Mononuclear cell (primary cell): ENCODE data around the gene PDGFRA. TPM values are rescaled to one million over a fixed set of nuclear protein-coding genes. Genes with fewer than 3 reads are reported as not detected.
"Not testable (repeated sequence)": the region's sequence is repeated elsewhere in the genome, so short reads cannot be mapped to it uniquely, and the experiment has no call there.

Experiments used
- H3K27me3 ChIP-seq: 2 replicates; pipeline ENCODE4 v1.6.0; 2011; ENCODE audit warnings: low read length, control low read depth; ENCODE audit not compliant: insufficient read depth
- H3K4me1 ChIP-seq: 2 replicates; pipeline ENCODE4 v1.5.1; 2011; ENCODE audit warnings: mild to moderate bottlenecking, low read length, control low read depth; ENCODE audit not compliant: insufficient read depth
- H3K4me3 ChIP-seq: 2 replicates; pipeline ENCODE4 v1.5.1; 2011; ENCODE audit warnings: mild to moderate bottlenecking, low read length, moderate library complexity
- H3K9me3 ChIP-seq: 2 replicates; pipeline ENCODE4 v1.5.1; 2011; ENCODE audit warnings: low read depth, mild to moderate bottlenecking, control low read depth, low read length
- total RNA-seq: library from RNA; depleted of rRNA; stranded (reverse); fragments of >200 nt; gene quantifications from one replicate; pipeline ENCODE4 v1.2.3, GENCODE V29; 2012

Gene PDGFRA
- total RNA-seq, 1 donor: 0.94 TPM

DNA sequence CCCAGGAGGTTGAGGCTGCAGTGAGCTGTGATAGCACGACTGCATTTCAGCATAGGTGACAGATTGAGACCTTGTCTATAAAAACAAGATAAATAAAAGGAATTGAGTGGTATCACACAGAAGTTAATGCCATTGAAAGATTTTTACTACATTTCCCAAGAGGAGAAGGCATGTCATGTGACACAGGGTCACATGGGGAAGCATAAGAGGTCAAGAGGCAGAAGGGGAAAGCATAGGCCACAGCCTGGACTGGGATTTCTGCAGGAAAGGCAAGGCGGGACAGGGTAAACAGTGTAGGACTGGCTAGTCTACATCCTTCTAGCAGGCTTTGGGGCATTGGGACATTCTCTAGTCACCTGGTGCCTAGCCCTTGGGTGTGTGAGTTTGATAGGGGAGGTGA is 88.6 kb downstream of the PDGFRA start:
- Histone ChIP-seq H3K4me3 (no peak overlapping the region), H3K27me3 (no peaks in the 10 kb centered on the region), H3K4me1 (peaks cover 13% of the 10 kb centered on the region), H3K9me3 (no peaks in the 10 kb centered on the region)

DNA sequence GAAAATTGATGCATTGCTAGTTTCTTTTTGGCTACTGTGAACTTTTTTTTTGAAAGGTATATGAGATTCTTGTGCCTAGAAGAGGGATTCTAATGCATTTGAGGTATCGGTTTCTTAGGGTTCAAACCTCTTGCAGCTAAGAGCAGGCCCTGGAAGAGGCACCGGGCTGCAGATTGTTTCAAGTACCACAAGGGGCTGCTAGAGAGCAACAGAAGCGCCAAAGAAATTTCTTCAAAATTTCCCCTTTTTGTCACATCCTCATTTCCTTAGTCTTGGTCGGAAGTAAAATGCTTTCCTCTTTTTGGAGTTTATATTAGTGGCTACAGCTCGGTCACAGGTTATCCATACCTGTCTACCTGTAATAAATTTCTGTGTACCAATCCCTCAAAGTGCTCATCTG is 89.8 kb downstream of the PDGFRA start:
- H3K4me3 ChIP-seq: no peak overlapping the region
- H3K27me3 ChIP-seq: no peaks in the 10 kb centered on the region
- no peaks in the 10 kb centered on the region for H3K9me3 ChIP-seq
- H3K4me1 ChIP-seq: peaks cover 13% of the 10 kb centered on the region

DNA sequence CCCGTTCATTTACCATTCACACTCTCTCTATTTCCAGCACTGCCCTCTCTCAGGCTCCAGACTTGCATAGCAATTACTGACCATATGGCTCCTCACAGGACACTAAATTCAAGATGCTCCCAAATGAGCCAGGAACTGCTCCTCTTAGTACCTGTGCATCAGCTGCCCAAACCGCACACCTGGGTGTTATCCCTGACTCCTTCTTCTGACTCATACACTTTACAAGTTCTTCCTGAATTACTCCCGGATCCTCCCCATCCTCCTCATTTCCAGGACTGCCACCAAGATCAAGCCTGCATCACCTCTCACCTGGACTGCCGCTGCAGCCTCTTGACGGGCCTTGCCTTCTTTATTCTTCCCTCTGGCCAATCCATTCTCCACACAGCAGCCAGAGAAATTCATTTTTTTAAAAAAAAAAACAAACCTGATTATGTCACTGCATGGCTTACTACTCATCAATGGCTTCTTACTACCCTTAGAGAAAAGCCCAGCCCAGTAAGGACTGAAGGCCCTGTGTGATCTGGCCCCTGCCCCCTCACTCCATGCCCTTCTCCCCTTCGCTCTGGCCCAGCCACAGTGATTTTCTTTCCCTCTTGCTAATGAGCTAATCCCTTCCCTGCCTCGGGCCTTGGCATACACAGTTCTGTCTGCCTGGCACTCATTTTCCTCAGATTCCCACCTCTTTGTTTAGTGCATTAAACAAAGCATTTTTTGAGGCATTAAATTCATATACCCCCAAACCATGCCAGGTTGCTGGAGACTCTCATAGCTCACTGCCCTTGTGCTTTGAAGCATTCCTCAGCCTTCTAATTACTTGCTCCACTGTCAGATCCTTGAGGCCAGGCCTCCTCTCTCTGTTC is 92.0 kb downstream of the PDGFRA start:
- no peak overlapping the region for H3K4me3 ChIP-seq
- no peaks in the 10 kb centered on the region for H3K9me3 ChIP-seq
- H3K27me3 ChIP-seq: no peaks in the 10 kb centered on the region
- no peaks in the 10 kb centered on the region for H3K4me1 ChIP-seq

DNA sequence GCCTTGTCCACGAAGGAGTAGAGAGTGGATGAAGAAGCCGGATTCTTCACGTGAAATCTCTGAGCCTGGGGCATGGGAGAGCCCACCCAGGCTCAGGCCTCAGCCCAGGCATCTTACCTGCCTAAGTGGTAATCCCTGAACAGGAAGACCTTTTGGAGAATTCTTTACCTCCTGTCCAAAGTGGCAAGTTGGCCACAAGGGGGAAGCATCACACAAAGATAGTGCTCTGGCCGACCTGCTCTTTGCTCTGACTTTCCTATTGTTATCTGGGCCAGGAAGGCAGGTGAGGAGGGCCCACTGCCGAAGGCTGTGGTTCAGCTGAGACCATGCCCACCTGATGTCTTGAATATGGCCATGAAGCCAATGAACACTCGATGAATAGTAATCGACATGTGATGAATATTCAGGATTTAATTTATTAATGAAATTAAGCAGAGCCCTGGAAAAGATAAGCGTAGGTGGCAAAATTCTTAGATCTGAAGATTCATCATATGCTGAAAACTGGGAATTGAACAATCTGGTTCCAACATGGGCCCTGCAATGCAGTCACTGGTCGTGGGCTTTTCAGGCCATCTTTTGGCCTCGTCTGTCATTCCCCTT is 93.8 kb downstream of the PDGFRA start:
- Histone ChIP-seq H3K27me3 (no peaks in the 10 kb centered on the region), H3K9me3 (no peaks in the 10 kb centered on the region), H3K4me1 (no peaks in the 10 kb centered on the region), H3K4me3 (no peak overlapping the region)

DNA sequence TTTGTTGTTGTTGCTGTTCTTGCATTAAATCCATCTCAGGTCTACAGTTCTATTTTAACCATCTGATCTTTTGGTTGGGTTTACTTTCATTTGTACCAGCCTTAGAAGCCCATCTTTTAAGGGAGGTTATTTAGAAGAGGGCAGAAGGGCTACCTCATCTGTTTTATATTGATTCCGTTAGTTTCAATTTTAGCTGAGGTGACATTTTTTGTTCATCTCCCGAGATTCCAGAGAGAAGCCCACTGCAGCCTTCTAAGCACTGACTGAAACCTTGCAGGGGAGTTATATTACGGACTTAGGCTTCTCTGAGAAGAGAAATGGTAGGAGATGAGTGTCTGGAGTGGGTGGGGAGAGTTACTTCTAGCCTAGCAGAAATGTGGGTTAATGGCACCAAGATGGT is 101.8 kb downstream of the PDGFRA start:
- Histone ChIP-seq H3K4me1 (no peaks in the 10 kb centered on the region), H3K4me3 (no peak overlapping the region), H3K27me3 (no peaks in the 10 kb centered on the region), H3K9me3 (no peaks in the 10 kb centered on the region)

DNA sequence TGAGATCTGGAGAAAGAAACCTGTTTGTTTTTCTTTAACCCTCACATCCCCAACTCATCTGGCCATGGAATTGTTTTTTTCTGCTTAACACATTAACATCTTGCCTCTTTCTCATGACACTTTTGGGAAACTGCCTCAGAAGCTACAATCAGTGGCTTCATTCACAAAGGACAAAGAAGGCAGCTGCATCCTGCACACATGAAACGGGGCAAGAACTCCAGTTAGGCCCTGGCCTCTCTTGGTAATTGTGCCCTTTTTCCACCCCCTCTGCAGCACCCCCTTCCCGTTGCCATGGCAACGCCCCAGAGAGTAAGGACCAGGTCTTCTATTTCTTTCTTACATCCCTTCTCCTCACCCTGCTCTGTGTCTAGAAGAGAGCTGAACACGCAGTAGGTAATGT is 103.4 kb downstream of the PDGFRA start:
- H3K4me1 ChIP-seq: no peaks in the 10 kb centered on the region
- H3K4me3 ChIP-seq: no peak overlapping the region
- H3K27me3 ChIP-seq: no peaks in the 10 kb centered on the region
- no peaks in the 10 kb centered on the region for H3K9me3 ChIP-seq

DNA sequence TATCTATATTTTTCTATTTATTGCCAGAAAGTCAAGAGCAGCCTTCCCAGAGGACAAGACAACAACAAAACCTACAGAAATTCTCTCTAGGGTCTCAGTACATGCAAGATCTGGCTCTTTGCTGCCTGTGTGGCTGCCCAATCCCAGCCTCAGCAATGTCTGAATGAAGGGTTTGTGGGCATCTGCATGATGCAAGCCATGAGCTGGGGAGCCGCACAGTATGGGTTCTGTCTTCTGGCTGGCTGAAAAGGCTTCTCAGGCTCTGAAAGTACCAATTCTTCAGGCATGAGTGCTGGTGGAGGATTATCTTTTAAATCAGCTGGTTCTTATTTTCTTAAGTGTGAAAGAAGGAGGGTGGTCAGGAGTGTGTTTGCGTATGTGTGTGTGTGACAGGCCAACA is 104.6 kb downstream of the PDGFRA start:
- H3K27me3 ChIP-seq: no peaks in the 10 kb centered on the region
- H3K9me3 ChIP-seq: no peaks in the 10 kb centered on the region
- no peak overlapping the region for H3K4me3 ChIP-seq
- no peaks in the 10 kb centered on the region for H3K4me1 ChIP-seq

DNA sequence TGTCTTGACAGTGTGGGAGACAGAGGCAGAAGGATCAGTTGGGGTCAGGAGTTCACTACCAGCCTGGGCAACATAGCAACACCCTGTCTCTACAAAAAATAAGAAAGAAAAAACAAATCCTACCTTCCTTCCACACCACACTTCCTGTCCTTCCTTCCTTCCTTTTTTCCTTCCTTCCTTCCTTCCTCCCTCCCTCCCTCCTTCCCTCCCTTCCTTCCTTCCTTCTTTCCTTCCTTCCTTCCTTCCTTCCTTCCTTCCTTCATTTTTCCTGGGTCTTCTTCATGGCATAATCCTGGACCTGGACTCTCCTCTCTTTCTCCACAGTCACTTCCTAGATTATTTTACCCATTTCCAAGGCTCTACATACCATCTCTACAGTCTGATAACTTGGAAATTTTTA is 105.7 kb downstream of the PDGFRA start:
- not testable (repeated sequence) for H3K9me3 ChIP-seq, H3K4me3 ChIP-seq, H3K4me1 ChIP-seq, H3K27me3 ChIP-seq

DNA sequence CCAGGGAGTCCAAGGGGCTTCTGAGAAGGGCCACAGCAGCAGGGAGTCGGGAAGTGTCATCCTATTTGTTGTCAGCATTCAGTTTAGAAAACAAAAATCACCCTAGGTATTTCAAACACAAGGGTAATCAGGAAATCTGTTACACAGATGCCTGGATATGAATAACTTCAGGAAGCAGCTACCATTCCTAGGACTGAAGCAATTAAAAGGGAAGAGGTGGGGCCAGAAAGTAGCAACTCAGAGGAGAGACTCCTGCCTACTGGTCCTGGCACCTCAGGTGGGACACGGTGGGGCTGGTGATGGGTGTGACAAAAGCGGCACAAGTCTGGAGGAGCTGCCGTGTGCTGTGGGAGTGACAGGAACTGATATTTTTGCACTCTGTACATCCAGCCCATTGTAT is 107.9 kb downstream of the PDGFRA start:
- Histone ChIP-seq H3K4me1 (no peaks in the 10 kb centered on the region), H3K27me3 (no peaks in the 10 kb centered on the region), H3K4me3 (no peak overlapping the region), H3K9me3 (no peaks in the 10 kb centered on the region)

DNA sequence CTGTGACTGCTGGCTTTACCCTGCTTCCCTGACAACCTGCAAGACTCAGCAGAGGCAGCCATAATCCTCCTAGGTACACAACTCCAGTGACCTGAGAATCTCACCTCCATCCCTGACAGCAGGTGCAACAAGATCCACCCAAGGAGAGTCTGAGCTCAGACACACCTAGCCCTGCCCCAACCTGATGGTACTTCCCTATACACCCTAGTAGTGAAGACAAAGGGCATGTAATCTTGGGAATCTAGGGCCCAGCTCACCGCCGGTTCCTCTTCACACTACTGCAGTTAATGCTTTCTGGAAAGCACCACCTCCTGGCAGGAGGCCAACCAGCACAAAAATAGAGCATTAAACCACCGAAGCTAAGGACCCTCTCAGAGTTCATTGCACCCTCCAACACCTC is 113.0 kb downstream of the PDGFRA start:
- not testable (repeated sequence) for H3K27me3 ChIP-seq, H3K4me1 ChIP-seq, H3K4me3 ChIP-seq, H3K9me3 ChIP-seq

Other genes with a start within 250 kb of the PDGFRA start
- gene CHIC2, start 164.7 kb upstream of the PDGFRA start, total RNA-seq: 101 TPM
- gene GSX2, start 129.1 kb upstream of the PDGFRA start, total RNA-seq: not detected